GM12891 (cell line): ENCODE results near the gene PCDHGA12.
A peak's percentile ranks its signal among the peaks of the same experiment; 100 is the strongest.

Experiments
- DNase-seq: peaks from one replicate; pipeline ENCODE4 v3.0.0; 2011; ENCODE audit warnings: low spot score; ENCODE audit not compliant: insufficient read length
- FAIRE-seq: peaks from 2 replicates; lab custom pipeline; 2011; peaks lifted over from hg19 to GRCh38; lab: Jason Lieb, UNC
- PAX5 ChIP-seq: IDR thresholded peaks from 2 replicates; pipeline ENCODE4 v1.6.1; 2011; ENCODE audit warnings: low read length, moderate library complexity, mild to moderate bottlenecking; ENCODE audit not compliant: insufficient read depth, severe bottlenecking
- POLR2A ChIP-seq: IDR thresholded peaks from 2 replicates; pipeline ENCODE4 v1.6.1; 2011; ENCODE audit warnings: low read depth, low read length, control low read depth
- POLR2AphosphoS5 ChIP-seq: IDR thresholded peaks from 2 replicates; pipeline ENCODE4 v1.6.1; 2011; ENCODE audit warnings: low read depth, low read length, control low read depth
- POU2F2 ChIP-seq: IDR thresholded peaks from 2 replicates; pipeline ENCODE4 v1.6.1; 2011; ENCODE audit warnings: low read depth, mild to moderate bottlenecking, control low read depth, low read length, moderate library complexity
- SPI1 ChIP-seq: IDR thresholded peaks from 2 replicates; pipeline ENCODE4 v1.6.1; 2011; ENCODE audit warnings: low read depth, low read length, control low read depth
- TAF1 ChIP-seq: IDR thresholded peaks from 2 replicates; pipeline ENCODE4 v1.6.1; 2011; ENCODE audit warnings: low read depth, low read length, control low read depth

Gene PCDHGA12

DNA sequence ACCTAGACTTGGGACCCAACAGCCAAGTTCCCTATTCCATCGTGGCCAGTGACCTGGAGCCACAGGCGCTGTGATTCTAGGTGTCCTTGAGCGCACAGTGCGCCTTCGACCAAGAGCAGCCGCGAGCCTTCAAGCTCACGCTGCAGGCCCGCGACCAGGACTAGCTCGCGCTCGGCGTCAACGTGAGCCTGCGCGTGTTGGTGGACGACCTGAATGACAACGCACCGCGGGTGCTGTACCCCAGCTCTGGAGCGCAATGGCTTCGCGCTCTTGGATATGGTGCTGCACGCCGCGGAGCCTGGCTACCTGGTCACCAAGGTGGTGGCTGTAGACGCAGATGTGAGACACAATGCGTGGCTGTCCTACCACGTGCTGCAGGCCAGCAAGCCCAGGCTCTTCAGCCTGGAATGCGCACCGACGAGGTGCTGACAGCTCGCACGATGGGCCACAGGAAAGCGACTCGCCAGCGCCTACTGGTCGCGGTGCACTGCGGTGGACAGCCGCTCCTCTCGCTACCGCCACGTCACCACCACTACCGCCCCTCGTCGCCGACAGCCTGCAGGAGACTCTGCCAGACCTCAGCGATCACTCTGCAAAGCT, 11.4 kb downstream of the PCDHGA12 start:
- DNase-seq = no peak
- no peak for TF ChIP-seq POU2F2
- FAIRE-seq = no peak

DNA sequence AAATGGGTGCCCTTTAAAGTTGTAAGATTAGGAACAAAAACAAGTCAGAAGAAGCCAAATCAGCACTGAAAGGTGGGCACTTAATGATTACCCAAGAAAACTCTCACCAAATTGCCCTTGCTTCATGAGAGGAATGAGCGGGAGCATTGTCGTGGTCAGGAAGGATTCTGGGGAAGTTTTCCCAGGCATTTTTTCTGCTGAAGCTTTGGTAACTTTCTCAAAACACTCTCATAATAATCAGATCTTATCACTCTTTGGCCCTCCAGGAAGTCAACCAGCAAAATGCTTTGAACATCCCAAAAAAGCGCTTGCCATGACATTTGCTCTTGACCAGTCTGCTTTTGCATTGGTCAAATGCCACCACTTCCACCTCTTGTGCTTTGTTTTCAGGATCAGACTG, 35.0 kb downstream of the PCDHGA12 start:
- TF ChIP-seq POU2F2 (no peak), POLR2AphosphoS5 (no peak), PAX5 (no peak), POLR2A (no peak), SPI1 (no peak)
- DNase-seq (no peak), FAIRE-seq (no peak)

DNA sequence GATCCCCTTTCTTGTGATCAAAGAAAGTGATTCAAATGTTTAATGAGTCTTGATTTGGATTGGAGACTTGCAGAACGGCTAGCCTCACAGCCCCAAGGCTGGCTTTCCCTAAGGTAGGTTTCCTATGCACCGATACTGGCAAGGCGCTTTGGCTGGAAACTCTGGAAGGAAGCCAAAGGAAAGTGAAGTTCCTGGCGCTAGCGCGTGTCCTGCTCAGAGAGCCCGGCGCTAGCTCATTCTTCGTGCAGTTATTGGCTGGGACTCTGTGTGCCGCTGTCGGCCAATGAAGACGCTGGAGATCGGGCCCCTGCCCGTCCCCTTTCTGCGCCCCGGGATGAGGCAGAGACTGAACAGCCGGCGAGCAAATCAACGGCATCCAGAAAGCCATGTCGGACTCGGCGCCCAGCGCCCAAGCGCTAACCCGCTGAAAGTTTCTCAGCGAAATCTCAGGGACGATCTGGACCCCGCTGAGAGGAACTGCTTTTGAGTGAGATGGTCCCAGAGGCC, 45.4 kb downstream of the PCDHGA12 start, which contains the start of gene PCDHGC3:
PCDHGC3 (plus strand) TSS at position 342 of the 507 bp plus-strand sequence; CDS start at position 493, 151 bp downstream.
- FAIRE-seq (peak; percentile 85), DNase-seq (peak; percentile 69)
- TF ChIP-seq POLR2A (no peak), PAX5 (no peak), POLR2AphosphoS5 (no peak), SPI1 (0 out of 2 replicates have a peak, but pooled peaks have one; percentile 13), POU2F2 (0 out of 2 replicates have a peak, but pooled peaks have one; percentile 54), TAF1 (0 out of 2 replicates have a peak, but pooled peaks have one; percentile 25)

DNA sequence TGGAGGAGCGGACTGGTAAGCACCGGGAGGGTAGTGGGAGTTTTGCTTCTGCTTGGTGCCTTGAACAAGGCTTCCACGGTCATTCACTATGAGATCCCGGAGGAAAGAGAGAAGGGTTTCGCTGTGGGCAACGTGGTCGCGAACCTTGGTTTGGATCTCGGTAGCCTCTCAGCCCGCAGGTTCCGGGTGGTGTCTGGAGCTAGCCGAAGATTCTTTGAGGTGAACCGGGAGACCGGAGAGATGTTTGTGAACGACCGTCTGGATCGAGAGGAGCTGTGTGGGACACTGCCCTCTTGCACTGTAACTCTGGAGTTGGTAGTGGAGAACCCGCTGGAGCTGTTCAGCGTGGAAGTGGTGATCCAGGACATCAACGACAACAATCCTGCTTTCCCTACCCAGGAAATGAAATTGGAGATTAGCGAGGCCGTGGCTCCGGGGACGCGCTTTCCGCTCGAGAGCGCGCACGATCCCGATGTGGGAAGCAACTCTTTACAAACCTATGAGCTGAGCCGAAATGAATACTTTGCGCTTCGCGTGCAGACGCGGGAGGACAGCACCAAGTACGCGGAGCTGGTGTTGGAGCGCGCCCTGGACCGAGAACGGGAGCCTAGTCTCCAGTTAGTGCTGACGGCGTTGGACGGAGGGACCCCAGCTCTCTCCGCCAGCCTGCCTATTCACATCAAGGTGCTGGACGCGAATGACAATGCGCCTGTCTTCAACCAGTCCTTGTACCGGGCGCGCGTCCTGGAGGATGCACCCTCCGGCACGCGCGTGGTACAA, 46.0 kb downstream of the PCDHGA12 start:
- TF ChIP-seq SPI1 = no peak
- no peak for TF ChIP-seq TAF1
- TF ChIP-seq POU2F2 = no peak
- no peak for TF ChIP-seq PAX5
- TF ChIP-seq POLR2AphosphoS5 = no peak
- no peak for TF ChIP-seq POLR2A
- FAIRE-seq (no peak), DNase-seq (no peak)

DNA sequence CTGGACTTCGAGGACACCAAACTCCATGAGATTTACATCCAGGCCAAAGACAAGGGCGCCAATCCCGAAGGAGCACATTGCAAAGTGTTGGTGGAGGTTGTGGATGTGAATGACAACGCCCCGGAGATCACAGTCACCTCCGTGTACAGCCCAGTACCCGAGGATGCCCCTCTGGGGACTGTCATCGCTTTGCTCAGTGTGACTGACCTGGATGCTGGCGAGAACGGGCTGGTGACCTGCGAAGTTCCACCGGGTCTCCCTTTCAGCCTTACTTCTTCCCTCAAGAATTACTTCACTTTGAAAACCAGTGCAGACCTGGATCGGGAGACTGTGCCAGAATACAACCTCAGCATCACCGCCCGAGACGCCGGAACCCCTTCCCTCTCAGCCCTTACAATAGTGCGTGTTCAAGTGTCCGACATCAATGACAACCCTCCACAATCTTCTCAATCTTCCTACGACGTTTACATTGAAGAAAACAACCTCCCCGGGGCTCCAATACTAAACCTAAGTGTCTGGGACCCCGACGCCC, 46.8 kb downstream of the PCDHGA12 start:
- TF ChIP-seq POLR2A (no peak), POU2F2 (no peak), POLR2AphosphoS5 (no peak), SPI1 (no peak), PAX5 (no peak), TAF1 (no peak)
- FAIRE-seq (no peak), DNase-seq (no peak)

DNA sequence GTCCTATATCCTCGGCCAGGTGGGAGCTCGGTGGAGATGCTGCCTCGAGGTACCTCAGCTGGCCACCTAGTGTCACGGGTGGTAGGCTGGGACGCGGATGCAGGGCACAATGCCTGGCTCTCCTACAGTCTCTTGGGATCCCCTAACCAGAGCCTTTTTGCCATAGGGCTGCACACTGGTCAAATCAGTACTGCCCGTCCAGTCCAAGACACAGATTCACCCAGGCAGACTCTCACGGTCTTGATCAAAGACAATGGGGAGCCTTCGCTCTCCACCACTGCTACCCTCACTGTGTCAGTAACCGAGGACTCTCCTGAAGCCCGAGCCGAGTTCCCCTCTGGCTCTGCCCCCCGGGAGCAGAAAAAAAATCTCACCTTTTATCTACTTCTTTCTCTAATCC, 47.5 kb downstream of the PCDHGA12 start:
- FAIRE-seq = peak; percentile 20
- no peak for DNase-seq

DNA sequence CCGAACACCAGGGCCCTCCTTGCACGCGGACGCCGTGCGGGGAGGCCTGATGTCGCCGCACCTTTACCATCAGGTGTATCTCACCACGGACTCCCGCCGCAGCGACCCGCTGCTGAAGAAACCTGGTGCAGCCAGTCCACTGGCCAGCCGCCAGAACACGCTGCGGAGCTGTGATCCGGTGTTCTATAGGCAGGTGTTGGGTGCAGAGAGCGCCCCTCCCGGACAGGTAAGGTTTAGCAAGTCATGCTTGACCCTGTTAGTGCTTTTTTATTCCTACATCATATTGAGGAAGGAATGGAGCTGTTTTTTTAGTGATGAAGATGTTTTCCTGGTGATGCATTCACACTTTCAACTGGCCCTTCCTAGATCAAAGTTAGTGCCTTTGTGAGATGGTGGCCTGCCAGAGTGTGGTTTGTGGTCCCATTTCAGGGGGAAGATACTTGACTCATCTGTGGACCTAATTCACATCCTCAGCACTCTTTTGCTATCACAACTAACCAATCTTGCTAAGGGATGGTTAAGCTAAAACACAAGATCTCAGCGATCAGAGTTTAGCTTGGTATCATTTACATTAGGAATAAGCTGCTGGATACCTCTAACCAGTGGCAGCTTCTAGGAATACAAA, 48.1 kb downstream of the PCDHGA12 start:
- TF ChIP-seq SPI1 (no peak), TAF1 (no peak), PAX5 (no peak), POLR2AphosphoS5 (no peak), POU2F2 (no peak), POLR2A (no peak)
- peak; percentile 23 for FAIRE-seq
- DNase-seq = no peak

More for the DNA sequence above, 47.5 kb downstream of the PCDHGA12 start:
- TF ChIP-seq POU2F2 = no peak
- no peak for TF ChIP-seq POLR2A
- no peak for TF ChIP-seq SPI1
- no peak for TF ChIP-seq POLR2AphosphoS5
- TF ChIP-seq TAF1 = no peak
- no peak for TF ChIP-seq PAX5

DNA sequence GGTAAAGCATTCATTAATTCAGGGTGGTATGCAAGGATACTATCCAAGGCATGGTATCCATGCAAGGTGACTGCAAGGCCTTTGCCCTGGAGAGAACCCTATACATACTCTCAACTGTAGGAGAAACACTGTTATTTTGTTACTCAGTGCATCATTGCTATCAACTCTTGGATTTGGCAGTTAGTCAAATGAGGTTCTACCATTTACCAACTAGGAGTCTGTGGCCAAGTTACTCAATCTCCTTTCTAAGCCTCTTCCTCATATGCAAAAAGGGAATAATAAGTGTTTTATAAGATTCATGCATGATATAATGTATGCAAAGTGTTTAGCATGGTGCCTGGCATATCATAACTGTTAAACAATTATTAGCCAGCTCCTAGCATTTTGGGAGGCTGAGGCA, 49.5 kb downstream of the PCDHGA12 start:
- FAIRE-seq = no peak

More for the DNA sequence above, 49.5 kb downstream of the PCDHGA12 start:
- TF ChIP-seq POLR2A = no peak
- TF ChIP-seq POU2F2 = no peak
- no peak for TF ChIP-seq SPI1
- TF ChIP-seq POLR2AphosphoS5 = no peak
- TF ChIP-seq PAX5 = no peak
- no peak for TF ChIP-seq TAF1
- DNase-seq = no peak
